Activated B cell treated with CpG ODN at 0.5 μM for 24 hours (primary cell): ENCODE data around the gene SMIM12. TPM values are rescaled to one million over a fixed set of nuclear protein-coding genes. Genes with fewer than 3 reads are reported as not detected.

Source experiments
- ATAC-seq: fragments of 200-7000 bp; cut with Tn5 transposase; one replicate; pipeline ENCODE4 v1.10.0; 2021; ENCODE audit warnings: low read depth, mild to moderate bottlenecking, moderate library complexity
- CTCF ChIA-PET: fragments of 350-600 bp; sonication (Branson Sonifier 250); formaldehyde crosslinking; loops from one replicate; lab custom pipeline; 2021; ENCODE audit warnings: antibody characterized with exemption; lab: Charles Lee
- POLR2A ChIA-PET: fragments of 350-600 bp; sonication (Branson Sonifier 250); formaldehyde crosslinking; loops from one replicate; lab custom pipeline; 2021; ENCODE audit warnings: antibody characterized with exemption; lab: Charles Lee
- DNase-seq: peaks from one replicate; pipeline ENCODE4 v3.0.0; 2022
- H3K27ac Mint-ChIP-seq: one replicate; pipeline ENCODE4 v1.8.0; 2020; ENCODE audit warnings: mixed read lengths
- H3K27me3 Mint-ChIP-seq: one replicate; pipeline ENCODE4 v1.8.0; 2021; ENCODE audit warnings: mixed read lengths
- H3K36me3 Mint-ChIP-seq: one replicate; pipeline ENCODE4 v1.8.0; 2021; ENCODE audit warnings: low read depth, mixed read lengths
- H3K4me1 Mint-ChIP-seq: one replicate; pipeline ENCODE4 v1.8.0; 2021; ENCODE audit warnings: mixed read lengths
- H3K4me3 Mint-ChIP-seq: one replicate; pipeline ENCODE4 v1.8.0; 2020; ENCODE audit warnings: mild to moderate bottlenecking, mixed read lengths
- H3K9me3 Mint-ChIP-seq: one replicate; pipeline ENCODE4 v1.8.0; 2020; ENCODE audit warnings: mixed read lengths
- intact Hi-C: fragments of 100-400 bp; cut with micrococcal nuclease; formaldehyde crosslinking; loops from one replicate; pipeline ENCODE4 v1.15.1; 2024
- total RNA-seq: library from RNA; stranded (reverse); gene quantifications from 2 replicates; pipeline ENCODE4 v1.2.3, GENCODE V29; 2022
- TF ChIP-seq, protein P1 (sequence below): fragments of 200-600 bp; IDR thresholded peaks from one replicate; pipeline ENCODE4 v1.8.0; 2022; ENCODE audit warnings: antibody characterized with exemption, mild to moderate bottlenecking

The SMIM12 gene
- total RNA-seq, 1 donor from 2014 or later, result 45.9 TPM

DNA sequence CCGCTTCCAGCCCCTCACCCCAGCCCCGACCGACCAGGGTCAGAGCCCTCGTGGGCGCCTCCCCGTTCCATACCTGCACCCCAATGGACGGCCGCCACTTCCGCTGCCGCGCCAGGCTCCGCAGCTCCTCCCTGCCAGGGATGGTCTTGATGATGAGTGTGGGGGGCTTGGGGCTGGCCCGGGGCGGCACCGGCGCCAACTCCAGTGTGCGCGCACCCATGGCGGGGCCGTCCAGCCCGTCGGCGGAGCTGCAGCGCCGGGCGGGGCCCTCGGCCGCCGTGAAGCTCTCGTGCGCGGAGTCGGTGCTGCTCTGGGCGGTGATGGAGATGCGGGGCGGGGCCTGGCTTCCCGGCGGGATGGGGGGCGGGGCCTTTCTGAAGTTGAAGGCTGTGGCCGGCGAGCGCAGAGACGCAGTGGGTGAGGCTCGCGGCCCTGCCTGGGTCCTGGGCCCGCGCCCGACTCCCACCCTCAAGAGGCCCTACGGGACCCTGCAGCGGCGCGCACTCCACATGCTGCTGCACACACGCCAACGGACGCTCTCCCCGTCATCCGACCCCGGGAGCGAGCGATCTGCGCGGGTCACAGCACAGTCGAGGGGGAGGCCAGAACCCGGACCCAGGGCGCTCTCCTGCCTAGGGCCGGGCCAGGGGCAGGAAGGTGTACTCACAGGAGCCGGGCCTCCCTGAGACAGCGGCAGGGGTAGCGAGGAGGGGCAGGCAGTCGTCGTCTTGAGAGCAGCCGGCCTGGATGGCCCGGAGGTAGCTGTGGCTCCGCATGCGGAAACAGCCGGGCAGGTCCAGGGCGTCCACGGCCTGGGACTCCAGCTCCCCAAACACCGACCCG, 26.1 kb upstream of the SMIM12 start:
- Mint-ChIP-seq H3K27ac (no peak overlapping the region), H3K36me3 (peaks cover 2% of the 10 kb centered on the region), H3K9me3 (no peaks in the 10 kb centered on the region), H3K27me3 (peaks cover 31% of the 10 kb centered on the region), H3K4me1 (peaks cover 5% of the 10 kb centered on the region), H3K4me3 (peak overlapping the region; percentile 74)
- ATAC-seq (peak; percentile 83), DNase-seq (peak; percentile 50)
- CTCF ChIA-PET, result no interaction called here
- TF ChIP-seq, protein P1, sequence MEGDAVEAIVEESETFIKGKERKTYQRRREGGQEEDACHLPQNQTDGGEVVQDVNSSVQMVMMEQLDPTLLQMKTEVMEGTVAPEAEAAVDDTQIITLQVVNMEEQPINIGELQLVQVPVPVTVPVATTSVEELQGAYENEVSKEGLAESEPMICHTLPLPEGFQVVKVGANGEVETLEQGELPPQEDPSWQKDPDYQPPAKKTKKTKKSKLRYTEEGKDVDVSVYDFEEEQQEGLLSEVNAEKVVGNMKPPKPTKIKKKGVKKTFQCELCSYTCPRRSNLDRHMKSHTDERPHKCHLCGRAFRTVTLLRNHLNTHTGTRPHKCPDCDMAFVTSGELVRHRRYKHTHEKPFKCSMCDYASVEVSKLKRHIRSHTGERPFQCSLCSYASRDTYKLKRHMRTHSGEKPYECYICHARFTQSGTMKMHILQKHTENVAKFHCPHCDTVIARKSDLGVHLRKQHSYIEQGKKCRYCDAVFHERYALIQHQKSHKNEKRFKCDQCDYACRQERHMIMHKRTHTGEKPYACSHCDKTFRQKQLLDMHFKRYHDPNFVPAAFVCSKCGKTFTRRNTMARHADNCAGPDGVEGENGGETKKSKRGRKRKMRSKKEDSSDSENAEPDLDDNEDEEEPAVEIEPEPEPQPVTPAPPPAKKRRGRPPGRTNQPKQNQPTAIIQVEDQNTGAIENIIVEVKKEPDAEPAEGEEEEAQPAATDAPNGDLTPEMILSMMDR, result no peak
- POLR2A ChIA-PET, result interaction anchor here (0.6 to 2.0 kb wide), 6 partner anchors 19 to 847 kb away, joined by 3 to 9 read pairs (median 6); partner anchors contain the start of genes SMIM12, TMEM35B and ZMYM1
- intact Hi-C loops, result no loop called here

DNA sequence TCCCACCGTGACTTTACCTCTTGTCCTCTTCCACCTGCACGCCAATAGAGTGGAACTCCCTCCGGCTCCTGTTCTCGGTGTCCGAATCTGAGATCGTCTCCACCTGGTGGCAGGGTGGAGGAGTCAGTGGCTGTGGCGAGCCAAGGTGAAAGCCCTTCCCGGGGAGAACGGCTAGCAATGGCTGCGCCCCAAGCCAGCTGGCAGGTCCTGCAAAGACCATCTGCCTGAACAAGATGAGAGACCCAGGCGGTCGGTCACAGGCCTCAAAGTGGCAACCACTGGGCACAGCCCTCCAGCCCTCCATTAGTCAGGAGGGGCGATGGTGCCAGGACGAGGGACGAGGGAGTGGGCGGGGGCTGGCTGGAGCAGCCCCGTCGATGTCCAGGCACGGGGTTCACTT, 25.4 kb upstream of the SMIM12 start:
- no peak for DNase-seq
- POLR2A ChIA-PET, result interaction anchor here (0.6 to 2.0 kb wide), 6 partner anchors 18 to 848 kb away, joined by 3 to 9 read pairs (median 6); partner anchors contain the start of genes SMIM12, TMEM35B and ZMYM1
- no peak overlapping the region for H3K27ac Mint-ChIP-seq
- no peaks in the 10 kb centered on the region for H3K9me3 Mint-ChIP-seq
- peak overlapping the region; percentile 70 for H3K4me3 Mint-ChIP-seq
- H3K36me3 Mint-ChIP-seq, result peaks cover 2% of the 10 kb centered on the region
- peaks cover 31% of the 10 kb centered on the region for H3K27me3 Mint-ChIP-seq
- no peak for ATAC-seq
- H3K4me1 Mint-ChIP-seq, result peaks cover 5% of the 10 kb centered on the region
- intact Hi-C loops, result no loop called here
- CTCF ChIA-PET, result no interaction called here
- TF ChIP-seq, protein P1, result no peak

DNA sequence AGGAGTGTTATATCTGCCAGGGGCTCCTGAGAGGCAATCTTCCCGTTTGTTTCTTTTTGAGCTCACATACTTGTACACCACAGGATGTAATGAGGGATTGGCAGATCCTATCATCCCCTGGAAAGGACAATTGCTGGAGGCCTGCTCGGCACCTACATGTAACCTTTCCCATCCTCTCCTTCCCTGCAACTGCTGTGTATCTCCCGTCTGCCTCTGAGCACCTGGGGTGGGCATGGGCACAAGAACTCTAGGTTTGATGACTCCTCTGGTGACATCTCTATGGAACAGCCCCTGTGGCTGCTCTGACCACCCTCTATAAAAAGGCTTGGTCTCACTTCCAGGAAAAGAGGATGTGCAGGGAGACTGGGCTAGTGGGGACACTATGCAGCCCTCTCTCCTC, 25.0 kb upstream of the SMIM12 start:
- peaks cover 30% of the 10 kb centered on the region for H3K27me3 Mint-ChIP-seq
- TF ChIP-seq, protein P1, result no peak
- peaks cover 2% of the 10 kb centered on the region for H3K36me3 Mint-ChIP-seq
- ATAC-seq (no peak), DNase-seq (no peak)
- ChIA-PET CTCF (no interaction called here), POLR2A (interaction anchor here (1.5 to 2.0 kb wide), 4 partner anchors 18 to 194 kb away, joined by 6 to 9 read pairs (median 7); partner anchors contain the start of genes SMIM12, TMEM35B and ZMYM1)
- H3K9me3 Mint-ChIP-seq, result no peaks in the 10 kb centered on the region
- intact Hi-C loops, result no loop called here
- no peak overlapping the region for H3K27ac Mint-ChIP-seq
- peaks cover 5% of the 10 kb centered on the region for H3K4me1 Mint-ChIP-seq
- peak overlapping the region; percentile 70 for H3K4me3 Mint-ChIP-seq

DNA sequence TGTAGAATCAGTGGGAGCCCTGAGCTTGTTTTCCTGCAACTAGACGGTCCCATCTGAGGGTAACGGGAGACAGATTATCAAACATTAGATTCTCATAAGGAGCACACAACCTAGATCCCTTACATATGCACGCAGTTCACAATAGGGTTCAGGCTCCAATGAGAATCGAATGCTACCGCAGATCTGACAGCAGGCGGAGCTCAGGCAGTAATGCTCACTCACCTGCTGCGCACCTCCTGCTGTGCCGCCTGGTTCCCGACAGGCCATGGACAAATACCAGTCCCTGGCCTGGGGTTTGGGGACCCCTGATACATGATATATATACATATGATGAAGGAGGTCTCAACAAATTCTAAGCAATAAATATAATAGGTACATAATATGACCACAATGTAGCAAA, 19.7 kb upstream of the SMIM12 start:
- Mint-ChIP-seq H3K9me3 (no peaks in the 10 kb centered on the region), H3K4me1 (no peaks in the 10 kb centered on the region), H3K27ac (no peak overlapping the region), H3K27me3 (peaks cover 5% of the 10 kb centered on the region), H3K4me3 (no peak overlapping the region), H3K36me3 (peaks cover 4% of the 10 kb centered on the region)
- ChIA-PET POLR2A (no interaction called here), CTCF (no interaction called here)
- DNase-seq, result no peak
- intact Hi-C loops, result no loop called here
- ATAC-seq, result no peak
- TF ChIP-seq, protein P1, result no peak

DNA sequence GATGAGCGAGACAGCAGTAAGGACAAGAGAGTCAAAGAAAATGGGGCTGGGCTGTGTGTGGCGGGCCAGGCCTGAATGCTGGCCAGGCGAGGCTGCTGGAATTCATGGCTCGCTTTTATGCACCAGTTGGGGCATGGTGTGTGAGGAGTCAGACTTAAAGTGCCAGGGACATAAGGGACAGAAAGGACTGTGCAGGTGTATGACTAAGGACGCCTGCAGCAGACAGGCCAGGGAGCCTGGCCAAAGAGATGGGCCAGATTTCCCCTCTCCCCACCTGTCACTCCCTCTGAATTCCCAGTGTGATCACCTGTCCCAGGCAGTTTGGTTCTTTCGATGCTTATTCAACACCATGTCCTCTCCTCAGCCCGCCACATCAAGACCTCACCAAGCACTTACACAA, 16.9 kb upstream of the SMIM12 start:
- Mint-ChIP-seq H3K9me3 (no peaks in the 10 kb centered on the region), H3K4me3 (no peak overlapping the region), H3K4me1 (no peaks in the 10 kb centered on the region), H3K27ac (no peak overlapping the region), H3K27me3 (peaks cover 7% of the 10 kb centered on the region), H3K36me3 (peaks cover 2% of the 10 kb centered on the region)
- TF ChIP-seq, protein P1, result no peak
- DNase-seq, result no peak
- ChIA-PET POLR2A (no interaction called here), CTCF (no interaction called here)
- ATAC-seq, result no peak
- intact Hi-C loops, result no loop called here
